GM11168 (cell line): ENCODE measurements around the gene SEMA3E.
"Not testable (repeated sequence)": the region's sequence is repeated elsewhere in the genome, so short reads cannot be mapped to it uniquely, and the experiment has no call there.

Experiments used
- in situ Hi-C: fragments of 300-500 bp; cut with MboI; formaldehyde crosslinking; loops from one replicate; pipeline ENCODE4 v1.12.0; 2022; ENCODE audit warnings: low sequenced_read_pairs; ENCODE audit not compliant: unreplicated experiment

Gene SEMA3E

DNA sequence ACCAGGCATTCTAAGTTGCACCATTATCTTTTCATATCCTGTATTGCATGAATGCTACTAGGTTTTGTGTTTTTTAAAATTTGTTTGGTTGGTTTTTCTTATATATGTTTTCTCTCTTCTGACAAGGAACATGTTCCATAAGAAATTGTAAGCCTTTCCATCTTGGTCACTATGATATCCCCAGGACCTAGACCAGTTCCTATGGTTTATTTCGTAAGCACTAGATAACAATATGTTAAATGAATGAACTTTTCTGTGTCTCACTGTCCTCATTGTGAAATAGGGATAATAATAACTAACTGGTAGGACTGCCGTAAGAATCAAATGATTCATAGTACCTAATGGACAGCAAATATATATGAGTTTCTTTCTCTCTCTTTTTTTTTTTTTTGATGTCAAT is 146.3 kb downstream of the SEMA3E start:
- in situ Hi-C loops = no loop called here

- in situ Hi-C loops = no loop called here
These were observed 154.3 kb downstream of the SEMA3E start for GRCh38 chr7:83494683-83495082.

- in situ Hi-C loops = no loop called here
These were observed 156.1 kb downstream of the SEMA3E start for GRCh38 chr7:83492802-83493201.

- in situ Hi-C loops = no loop called here
These were observed 161.1 kb downstream of the SEMA3E start for GRCh38 chr7:83487801-83488200.

DNA sequence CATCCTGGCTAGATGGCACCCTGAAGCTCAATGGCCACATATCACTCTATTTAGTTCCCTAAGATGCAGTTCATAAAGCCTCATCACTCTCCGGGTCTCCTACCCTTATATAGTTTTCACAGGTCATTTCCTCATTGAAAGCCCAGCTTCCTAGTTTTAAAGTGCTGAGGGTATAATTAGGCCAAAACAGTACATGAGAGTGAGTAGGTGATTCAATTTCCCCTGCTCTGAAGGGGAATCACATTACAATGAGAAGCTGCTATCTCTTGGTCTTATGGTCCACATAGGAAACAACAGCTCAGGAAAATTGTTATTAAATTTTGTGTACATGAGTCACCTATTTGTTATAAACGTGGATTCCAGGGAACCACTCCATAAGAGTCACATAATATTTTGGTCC is 162.0 kb downstream of the SEMA3E start:
- in situ Hi-C loops = no loop called here

GRCh38 chr7:83486536-83486935 is 162.4 kb downstream of the SEMA3E start:
- in situ Hi-C loops = no loop called here

DNA sequence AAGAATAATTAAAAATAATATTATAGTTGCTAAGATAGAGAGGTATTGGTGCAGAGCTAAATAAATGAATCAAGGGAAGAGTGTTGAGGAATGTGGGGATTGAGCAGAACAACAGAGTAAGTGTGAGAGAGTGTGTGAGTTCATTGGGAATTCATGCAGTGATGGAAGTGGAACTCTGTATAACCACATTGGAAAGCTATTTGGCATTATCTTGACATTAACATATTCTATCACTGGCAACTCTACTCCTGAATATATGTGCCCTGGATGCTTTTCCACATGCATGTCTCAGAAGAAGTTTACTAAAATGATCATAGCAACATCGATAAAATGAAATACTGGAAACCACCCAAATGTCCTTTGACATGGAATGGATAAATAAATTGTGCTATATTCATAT is 164.1 kb downstream of the SEMA3E start:
- in situ Hi-C loops = no loop called here

- in situ Hi-C loops = no loop called here
These were observed 164.7 kb downstream of the SEMA3E start for GRCh38 chr7:83484266-83484665.

DNA sequence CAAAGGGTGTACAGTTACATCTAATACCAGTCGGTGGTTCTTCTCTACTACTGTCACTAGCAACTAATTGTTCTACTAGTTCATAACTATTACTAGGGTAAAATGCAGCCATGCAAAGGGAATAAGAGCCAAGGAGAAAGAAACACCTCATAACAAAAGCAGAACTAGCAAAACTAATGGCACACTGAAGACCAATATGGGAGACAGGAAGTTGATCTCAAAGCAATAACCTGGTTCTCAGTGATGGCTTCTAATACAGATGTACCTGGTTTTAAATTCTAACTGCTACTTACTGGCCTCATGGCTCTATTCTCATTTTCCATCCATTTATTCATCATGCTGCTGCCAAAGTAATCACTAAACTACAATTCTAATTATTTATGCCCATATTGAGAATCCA is 170.3 kb downstream of the SEMA3E start:
- in situ Hi-C loops = no loop called here

DNA sequence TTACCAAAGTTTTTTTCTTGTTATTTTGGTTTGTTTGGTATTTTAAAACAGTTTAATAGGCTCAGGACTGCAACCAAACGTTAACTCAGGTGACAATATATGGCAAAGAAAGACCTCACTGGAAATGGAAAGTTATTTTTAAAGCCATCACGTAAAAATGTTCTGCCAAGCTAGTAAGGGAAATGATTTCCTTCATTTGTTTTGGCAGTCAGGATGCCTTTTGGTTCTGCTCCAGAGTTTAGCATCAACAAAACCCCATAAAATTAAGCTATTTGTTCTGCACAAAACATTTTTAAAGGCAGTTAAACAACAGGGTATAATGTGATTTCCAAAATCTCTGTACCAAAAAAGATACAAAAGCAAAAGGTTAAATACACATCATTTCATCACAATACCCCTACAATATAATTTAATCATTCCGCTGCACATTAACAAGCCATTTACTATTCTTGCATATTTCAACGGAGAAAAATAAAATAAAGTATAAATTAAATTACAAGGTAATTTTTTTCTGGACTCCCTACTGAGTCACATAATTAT is 172.4 kb downstream of the SEMA3E start:
- in situ Hi-C loops = no loop called here

GRCh38 chr7:83475420-83475819 is 173.5 kb downstream of the SEMA3E start:
- in situ Hi-C loops = no loop called here

DNA sequence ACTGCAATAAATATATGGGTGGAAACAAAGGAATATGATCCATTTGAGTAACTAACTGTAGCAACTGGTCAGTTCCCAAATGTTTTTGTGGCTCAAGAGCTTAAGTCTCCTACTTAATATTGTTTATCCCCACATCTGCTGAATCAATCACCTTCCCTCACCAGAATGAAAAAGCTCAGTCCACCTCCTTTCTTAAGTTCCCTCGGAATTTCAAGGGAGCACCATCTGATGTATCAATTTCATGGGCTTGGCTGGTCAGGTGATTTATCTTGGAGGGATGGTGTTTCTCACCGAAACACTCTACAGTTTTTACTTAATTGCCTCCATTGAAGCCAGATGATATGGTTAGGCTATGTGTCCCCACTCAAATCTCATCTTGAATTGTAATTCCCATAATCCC is 176.6 kb downstream of the SEMA3E start:
- in situ Hi-C loops = no loop called here

GRCh38 chr7:83469491-83469890 is 179.4 kb downstream of the SEMA3E start:
- in situ Hi-C loops = no loop called here

- in situ Hi-C loops = no loop called here
These were observed 179.9 kb downstream of the SEMA3E start for GRCh38 chr7:83469076-83469475.

DNA sequence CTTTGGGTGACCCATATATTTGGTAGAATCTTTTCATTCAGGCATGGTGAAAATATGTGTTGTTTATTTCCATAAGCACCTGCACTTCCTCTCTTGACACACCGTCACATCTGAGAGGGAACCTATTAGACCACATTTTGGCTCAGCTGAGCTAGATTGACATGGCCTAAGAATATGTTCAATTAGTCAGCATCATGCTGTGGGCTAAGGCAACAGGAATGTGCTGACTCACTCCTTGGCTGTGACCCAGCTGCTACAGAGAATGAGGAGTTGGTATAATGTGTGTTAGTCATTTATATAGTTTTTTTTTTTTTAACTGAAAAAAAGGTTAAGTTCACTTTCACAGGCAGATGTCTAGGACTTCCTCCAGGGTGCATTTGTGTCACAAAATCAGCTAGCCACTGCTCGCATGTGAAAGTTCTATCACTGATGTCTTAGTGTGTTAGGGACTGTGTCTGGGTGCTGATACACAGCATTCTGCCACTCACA is 180.6 kb downstream of the SEMA3E start:
- in situ Hi-C loops = no loop called here

DNA sequence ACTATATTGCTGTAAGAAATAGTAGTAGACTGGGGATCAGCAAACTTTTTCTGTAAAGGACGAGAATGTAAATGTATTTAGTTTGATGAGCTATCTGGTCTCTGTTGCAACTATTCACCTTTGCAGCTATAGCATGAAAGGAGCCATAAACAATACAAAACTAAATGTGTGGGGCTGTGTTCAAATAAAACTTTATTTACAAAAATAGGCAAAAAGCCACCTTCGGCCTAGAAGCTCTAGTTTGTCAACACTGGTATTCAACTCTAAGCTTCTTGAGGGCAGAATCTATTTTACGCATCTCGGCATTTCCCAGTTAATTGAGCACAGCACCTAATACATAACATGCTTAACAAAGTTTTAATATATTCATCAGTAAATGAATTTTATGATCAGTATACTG is 181.4 kb downstream of the SEMA3E start:
- in situ Hi-C loops = no loop called here

GRCh38 chr7:83466956-83467355 is 182.0 kb downstream of the SEMA3E start:
- in situ Hi-C loops = no loop called here

GRCh38 chr7:83466187-83466923 is 182.6 kb downstream of the SEMA3E start:
- in situ Hi-C loops = no loop called here

DNA sequence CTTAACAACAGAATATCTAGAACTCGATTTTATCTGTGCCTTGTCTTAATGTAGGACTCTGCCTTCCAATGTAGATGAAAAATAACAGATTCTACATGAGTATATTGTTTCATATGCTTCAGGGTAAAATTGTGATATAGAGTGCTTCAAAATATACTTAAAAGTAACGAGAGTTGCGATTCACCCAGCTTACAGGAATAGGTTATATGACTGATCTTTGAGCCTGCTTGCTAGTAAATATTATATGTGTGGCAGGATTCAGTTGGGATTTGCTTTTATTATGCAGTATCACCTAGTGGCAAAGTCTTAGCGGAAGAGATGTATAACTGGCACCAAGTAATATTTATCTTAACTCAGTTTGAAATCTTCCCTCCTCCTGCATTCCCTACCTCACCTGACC is 183.3 kb downstream of the SEMA3E start:
- in situ Hi-C loops = no loop called here

DNA sequence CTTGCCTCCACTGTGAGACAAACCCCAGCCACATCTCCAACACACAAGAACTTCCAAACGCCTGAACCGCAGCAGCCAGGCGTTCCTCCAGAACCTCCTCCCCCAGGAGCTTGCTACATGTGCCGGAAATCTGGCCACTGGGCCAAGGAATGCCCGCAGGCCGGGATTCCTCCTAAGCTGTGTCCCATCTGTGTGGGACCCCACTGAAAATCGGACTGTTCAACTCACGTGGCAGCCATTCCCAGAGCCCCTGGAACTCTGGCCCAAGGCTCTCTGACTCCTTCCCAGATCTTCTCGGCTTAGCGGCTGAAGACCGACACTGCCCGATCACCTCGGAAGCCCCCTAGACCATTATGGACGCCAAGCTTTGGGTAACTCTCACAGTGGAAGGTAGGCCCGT is 187.1 kb downstream of the SEMA3E start:
- in situ Hi-C loops = not testable (repeated sequence)

- in situ Hi-C loops = not testable (repeated sequence)
These were observed 188.8 kb downstream of the SEMA3E start for GRCh38 chr7:83459930-83460653.
